B cell (primary cell): Measurements from ENCODE around the gene NAPB. TPM values are rescaled to one million over a fixed set of nuclear protein-coding genes. Genes with fewer than 3 reads are reported as not detected.

Experiments used
- ATAC-seq: fragments of 200-7000 bp; cut with Tn5 transposase; one replicate; pipeline ENCODE4 v1.10.0; 2021; ENCODE audit warnings: low read depth, mild to moderate bottlenecking, moderate number of reproducible peaks, moderate library complexity
- CTCF ChIA-PET: fragments of 350-600 bp; sonication (Branson Sonifier 250); formaldehyde crosslinking; loops from one replicate; lab custom pipeline; 2021; ENCODE audit warnings: antibody characterized with exemption, inconsistent platforms; lab: Charles Lee
- POLR2A ChIA-PET: fragments of 350-600 bp; sonication (Branson Sonifier 250); formaldehyde crosslinking; loops from one replicate; lab custom pipeline; 2021; ENCODE audit warnings: antibody characterized with exemption; lab: Charles Lee
- DNase-seq: peaks from one replicate; pipeline ENCODE4 v3.0.0; 2013
- H2AFZ ChIP-seq: 2 replicates; pipeline ENCODE4 v1.6.1; 2012; ENCODE audit warnings: mild to moderate bottlenecking, low read depth, low read length; ENCODE audit not compliant: insufficient read depth, poor library complexity, severe bottlenecking
- H3K27ac ChIP-seq, 2 donors: 1 replicate in 1 of 2; 2 replicates in 1 of 2; pipeline ENCODE4 v1.5.1; 2012 to 2013; ENCODE audit warnings: low read length in 2 of 2, mild to moderate bottlenecking in 2 of 2, moderate library complexity in 1 of 2
- H3K27me3 ChIP-seq, 4 experiments: fragments of 200-600 bp in 1 of 4; sonication (generic) in 1 of 4; replicated peaks in 1 of 4; 1 replicate in 2 of 4; 2 replicates in 2 of 4; pipeline versions ENCODE4 v1.6.1 to v1.7.0; 2013 to 2016; ENCODE audit warnings: low read length in 3 of 4, mild to moderate bottlenecking in 2 of 4, mixed read lengths in 1 of 4, moderate library complexity in 1 of 4; ENCODE audit not compliant: insufficient read depth in 4 of 4, control insufficient read depth in 3 of 4; ENCODE audit errors: control extremely low read depth in 1 of 4
- H3K36me3 ChIP-seq, 2 experiments: replicated peaks in 1 of 2; 1 replicate in 1 of 2; 2 replicates in 1 of 2; pipeline versions ENCODE4 v1.6.1 to v1.7.1; 2013; ENCODE audit warnings: low read length in 1 of 2; ENCODE audit not compliant: insufficient read depth in 2 of 2, control insufficient read depth in 1 of 2; ENCODE audit errors: control extremely low read depth in 1 of 2, extremely low read depth in 1 of 2
- H3K4me1 ChIP-seq, 2 donors: fragments of 200-600 bp in 1 of 2; sonication (generic) in 1 of 2; 1 replicate in 1 of 2; 2 replicates in 1 of 2; pipeline versions ENCODE4 v1.5.1 to v1.6.1; 2013 to 2017; ENCODE audit warnings: low read length in 2 of 2; ENCODE audit not compliant: control insufficient read depth in 2 of 2, insufficient read depth in 2 of 2
- H3K4me2 ChIP-seq: replicated peaks from 2 replicates; pipeline ENCODE3; 2012; ENCODE audit warnings: mild to moderate bottlenecking, low read depth, low read length; ENCODE audit not compliant: poor library complexity, severe bottlenecking
- H3K4me3 ChIP-seq, 5 experiments: fragments of 200-600 bp in 1 of 5; sonication (generic) in 1 of 5; 1 replicate in 3 of 5; 2 replicates in 2 of 5; pipeline versions ENCODE4 v1.5.1 to v1.7.0; 2011 to 2016; ENCODE audit warnings: low read length in 4 of 5, mild to moderate bottlenecking in 4 of 5, low read depth in 2 of 5, control low read depth in 1 of 5, moderate library complexity in 1 of 5; ENCODE audit not compliant: insufficient read depth in 1 of 5; ENCODE audit errors: control extremely low read depth in 1 of 5, extremely low read depth in 1 of 5
- H3K79me2 ChIP-seq: fragments of 200-600 bp; sonication (generic); one replicate; pipeline ENCODE4 v1.6.0; 2016; ENCODE audit warnings: low read length; ENCODE audit not compliant: control insufficient read depth, insufficient read depth
- H3K9ac ChIP-seq: fragments of 200-600 bp; sonication (generic); 2 replicates; pipeline ENCODE4 v1.6.1; 2017; ENCODE audit warnings: mild to moderate bottlenecking, low read length, moderate library complexity
- H3K9me3 ChIP-seq, 3 donors: one replicate each; pipeline versions ENCODE4 v1.6.1 to v1.7.1; 2013; ENCODE audit warnings: low read length in 2 of 3; ENCODE audit not compliant: control insufficient read depth in 2 of 3, insufficient read depth in 1 of 3; ENCODE audit errors: control extremely low read depth in 1 of 3
- H4K20me1 ChIP-seq: 2 replicates; pipeline ENCODE4 v1.6.0; 2012; ENCODE audit warnings: mild to moderate bottlenecking, low read length; ENCODE audit not compliant: insufficient read depth, control insufficient read depth, poor library complexity, severe bottlenecking
- H3K27ac Mint-ChIP-seq: one replicate; pipeline ENCODE4 v1.8.0; 2021; ENCODE audit warnings: mixed read lengths
- H3K27me3 Mint-ChIP-seq: one replicate; pipeline ENCODE4 v1.8.0; 2021; ENCODE audit warnings: mixed read lengths
- H3K4me1 Mint-ChIP-seq: one replicate; pipeline ENCODE4 v1.8.0; 2021; ENCODE audit warnings: mixed read lengths
- H3K4me3 Mint-ChIP-seq: one replicate; pipeline ENCODE4 v1.8.0; 2021; ENCODE audit warnings: mixed read lengths
- H3K9me3 Mint-ChIP-seq: one replicate; pipeline ENCODE4 v1.8.0; 2022; ENCODE audit warnings: mixed read lengths; ENCODE audit not compliant: insufficient read depth
- EZH2 ChIP-seq: IDR thresholded peaks from 2 replicates; pipeline ENCODE4 v1.6.1; 2012; ENCODE audit warnings: borderline replicate concordance, low read depth, mild to moderate bottlenecking, moderate library complexity, low read length; ENCODE audit not compliant: insufficient read depth, poor library complexity, severe bottlenecking
- WGBS: methylation state at CpG from one replicate; pipeline ENCODE4 v1.1.5; 2013; ENCODE audit warnings: missing lambda C conversion rate; ENCODE audit not compliant: insufficient coverage; 5-methylcytosine and 5-hydroxymethylcytosine counted together
- intact Hi-C: fragments of 100-400 bp; cut with micrococcal nuclease; formaldehyde crosslinking; loops from one replicate; pipeline ENCODE4 v1.10.0; 2022
- polyA plus RNA-seq: library from polyadenylated mRNA; depleted of rRNA; stranded (reverse); fragments of >200 nt; gene quantifications from 2 replicates; pipeline ENCODE4 v1.2.3, GENCODE V29; 2012
- total RNA-seq, 2 donors: library from RNA; stranded (reverse); fragments of 120-200 nt in 1 of 2; gene quantifications; 1 replicate in 1 of 2; 2 replicates in 1 of 2; pipeline versions ENCODE4 v1.2.3 to v1.2.4, GENCODE V29; 2013 to 2022
- TF ChIP-seq, protein P1 (sequence below): fragments of 200-600 bp; IDR thresholded peaks from one replicate; pipeline ENCODE4 v1.8.0; 2022; ENCODE audit warnings: antibody characterized with exemption, mild to moderate bottlenecking

Gene NAPB
- total and polyA plus RNA-seq, 2 donors (not counting 1 experiment from before 2014, with no cell fraction given): 4.1 to 13.0 TPM

DNA sequence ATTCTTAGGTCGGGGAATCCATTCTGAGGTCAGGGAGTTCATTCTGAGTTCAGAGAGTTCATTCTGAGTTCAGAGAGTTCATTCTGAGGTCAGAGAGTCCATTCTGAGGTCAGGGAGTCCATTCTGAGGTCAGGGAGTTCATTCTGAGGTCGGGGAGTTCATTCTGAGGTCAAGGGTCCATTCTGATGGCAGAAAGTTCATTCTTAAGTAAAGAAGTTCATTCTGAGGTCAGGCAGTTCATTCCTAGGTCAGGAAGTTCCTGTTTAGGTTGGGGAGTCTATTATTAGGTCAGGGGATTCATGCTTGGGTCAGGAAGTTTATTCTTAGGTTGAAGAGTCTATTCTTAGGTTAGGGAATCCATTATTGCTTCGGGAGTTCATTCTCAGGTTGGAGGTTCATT is 87.2 kb downstream of the NAPB start:
- no peak overlapping the region for H2AFZ ChIP-seq
- ChIA-PET CTCF (interaction anchor here (0.7 kb wide), 1 partner anchor 108 kb away, joined by 4 read pairs; no protein-coding TSS in a partner anchor), POLR2A (no interaction called here)
- H3K9me3 Mint-ChIP-seq: no peaks in the 10 kb centered on the region
- H3K36me3 ChIP-seq: no peaks in the 10 kb centered on the region
- H3K9ac ChIP-seq: no peak overlapping the region
- WGBS: 34% methylated on average over 3 of the region's 3 CpGs
- ATAC-seq (no peak), DNase-seq (no peak)
- no peak overlapping the region for H3K4me2 ChIP-seq
- TF ChIP-seq EZH2: no peak
- TF ChIP-seq, protein P1, sequence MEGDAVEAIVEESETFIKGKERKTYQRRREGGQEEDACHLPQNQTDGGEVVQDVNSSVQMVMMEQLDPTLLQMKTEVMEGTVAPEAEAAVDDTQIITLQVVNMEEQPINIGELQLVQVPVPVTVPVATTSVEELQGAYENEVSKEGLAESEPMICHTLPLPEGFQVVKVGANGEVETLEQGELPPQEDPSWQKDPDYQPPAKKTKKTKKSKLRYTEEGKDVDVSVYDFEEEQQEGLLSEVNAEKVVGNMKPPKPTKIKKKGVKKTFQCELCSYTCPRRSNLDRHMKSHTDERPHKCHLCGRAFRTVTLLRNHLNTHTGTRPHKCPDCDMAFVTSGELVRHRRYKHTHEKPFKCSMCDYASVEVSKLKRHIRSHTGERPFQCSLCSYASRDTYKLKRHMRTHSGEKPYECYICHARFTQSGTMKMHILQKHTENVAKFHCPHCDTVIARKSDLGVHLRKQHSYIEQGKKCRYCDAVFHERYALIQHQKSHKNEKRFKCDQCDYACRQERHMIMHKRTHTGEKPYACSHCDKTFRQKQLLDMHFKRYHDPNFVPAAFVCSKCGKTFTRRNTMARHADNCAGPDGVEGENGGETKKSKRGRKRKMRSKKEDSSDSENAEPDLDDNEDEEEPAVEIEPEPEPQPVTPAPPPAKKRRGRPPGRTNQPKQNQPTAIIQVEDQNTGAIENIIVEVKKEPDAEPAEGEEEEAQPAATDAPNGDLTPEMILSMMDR: no peak
- H3K27ac ChIP-seq: no peak overlapping the region
- peaks cover 20% of the 10 kb centered on the region for H3K4me1 Mint-ChIP-seq
- H3K4me1 ChIP-seq: peaks cover 11 to 12% of the 10 kb centered on the region in 2 donors
- intact Hi-C loops: no loop called here
- no peak overlapping the region for H3K4me3 Mint-ChIP-seq
- H4K20me1 ChIP-seq: no peaks in the 10 kb centered on the region
- no peak overlapping the region for H3K27ac Mint-ChIP-seq
- H3K4me3 ChIP-seq: no peak overlapping the region
- no peaks in the 10 kb centered on the region for H3K9me3 ChIP-seq
- no peaks in the 10 kb centered on the region for H3K27me3 ChIP-seq
- H3K27me3 Mint-ChIP-seq: no peaks in the 10 kb centered on the region
- H3K79me2 ChIP-seq: no peaks in the 10 kb centered on the region

DNA sequence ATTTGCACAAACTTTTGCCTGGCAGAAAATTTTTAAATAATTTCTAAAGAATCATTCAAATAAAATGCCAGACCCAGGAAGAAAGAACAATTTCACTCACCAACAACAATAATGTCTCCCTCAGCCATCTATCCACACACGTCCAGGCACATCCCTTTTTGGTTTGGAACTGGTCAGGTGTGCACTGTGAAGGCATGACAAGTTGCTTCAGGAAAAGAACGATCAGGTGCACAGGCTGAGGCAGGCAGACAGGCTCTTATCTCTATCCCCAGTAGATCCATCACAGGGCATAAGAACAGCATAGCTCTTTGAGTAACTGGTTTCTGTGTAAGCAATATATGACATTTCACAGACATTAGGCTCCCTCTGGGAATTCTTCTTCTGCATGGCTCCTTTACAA is 88.8 kb downstream of the NAPB start:
- intact Hi-C loops: no loop called here
- no peak for DNase-seq

More for the DNA sequence above, 88.8 kb downstream of the NAPB start:
- no CpG with 5 or more reads among the region's 2 CpGs for WGBS
- no peak for TF ChIP-seq EZH2
- TF ChIP-seq, protein P1: no peak
- ChIA-PET POLR2A (no interaction called here), CTCF (no interaction called here)
- peaks cover 11 to 12% of the 10 kb centered on the region in 2 donors for H3K4me1 ChIP-seq
- H3K4me3 Mint-ChIP-seq: no peak overlapping the region
- peaks cover 20% of the 10 kb centered on the region for H3K4me1 Mint-ChIP-seq
- H3K27me3 ChIP-seq: no peaks in the 10 kb centered on the region
- H3K9ac ChIP-seq: no peak overlapping the region
- H3K9me3 ChIP-seq: no peaks in the 10 kb centered on the region
- H3K4me2 ChIP-seq: no peak overlapping the region
- no peaks in the 10 kb centered on the region for H3K36me3 ChIP-seq
- no peak overlapping the region for H2AFZ ChIP-seq
- no peaks in the 10 kb centered on the region for H4K20me1 ChIP-seq
- H3K79me2 ChIP-seq: no peaks in the 10 kb centered on the region
- no peaks in the 10 kb centered on the region for H3K9me3 Mint-ChIP-seq
- no peak overlapping the region for H3K4me3 ChIP-seq
- H3K27ac Mint-ChIP-seq: no peak overlapping the region
- no peak for ATAC-seq
- no peak overlapping the region for H3K27ac ChIP-seq
- no peaks in the 10 kb centered on the region for H3K27me3 Mint-ChIP-seq
